NCI-H82 treated with DMSO at 0.1 percent for 48 hours (cell line): ENCODE data around the gene GCFC2.
"Not testable (repeated sequence)": the region's sequence is repeated elsewhere in the genome, so short reads cannot be mapped to it uniquely, and the experiment has no call there.

Experiments used
- DNase-seq: peaks from one replicate; lab custom pipeline; 2025; ENCODE audit not compliant: unreplicated experiment; lab: John Stamatoyannopoulos, UW

GCFC2 gene

GRCh38 chr2:75680402-75680801, 30.3 kb downstream of the GCFC2 start:
- no peak for DNase-seq

GRCh38 chr2:75679556-75679955, 31.2 kb downstream of the GCFC2 start:
- no peak for DNase-seq

GRCh38 chr2:75676464-75676863, 34.3 kb downstream of the GCFC2 start:
- DNase-seq = no peak

- no peak for DNase-seq
Observed at GRCh38 chr2:75675908-75676307, 34.8 kb downstream of the GCFC2 start.

GRCh38 chr2:75675423-75675822, 35.3 kb downstream of the GCFC2 start:
- not testable (repeated sequence) for DNase-seq

- DNase-seq = no peak
Observed at GRCh38 chr2:75667884-75668283, 42.8 kb downstream of the GCFC2 start.

GRCh38 chr2:75666911-75667310, 43.8 kb downstream of the GCFC2 start:
- no peak for DNase-seq

- no peak for DNase-seq
Observed at GRCh38 chr2:75657798-75658197, 52.9 kb downstream of the GCFC2 start.

- DNase-seq = no peak
Observed at GRCh38 chr2:75656563-75656962, 54.2 kb downstream of the GCFC2 start.

GRCh38 chr2:75655861-75656260, 54.9 kb downstream of the GCFC2 start:
- no peak for DNase-seq

- no peak for DNase-seq
Observed at GRCh38 chr2:75654012-75654411, 56.7 kb downstream of the GCFC2 start.

GRCh38 chr2:75647771-75648170, 62.9 kb downstream of the GCFC2 start:
- no peak for DNase-seq

- DNase-seq = peak; percentile 86
Observed at GRCh38 chr2:75646583-75647425, 63.9 kb downstream of the GCFC2 start, which contains the start of gene MRPL19. MRPL19 (plus strand) TSS chr2:75646783; CDS start chr2:75646808, 25 bp downstream.

- peak; percentile 82 for DNase-seq
Observed at GRCh38 chr2:75646090-75646582, 64.6 kb downstream of the GCFC2 start.

GRCh38 chr2:75645643-75646042, 65.1 kb downstream of the GCFC2 start:
- no peak for DNase-seq

- DNase-seq = no peak
Observed at GRCh38 chr2:75643980-75644379, 66.7 kb downstream of the GCFC2 start.

GRCh38 chr2:75641587-75641986, 69.1 kb downstream of the GCFC2 start:
- DNase-seq = no peak

GRCh38 chr2:75640621-75641121, 70.0 kb downstream of the GCFC2 start:
- DNase-seq = peak; percentile 9

- DNase-seq = no peak
Observed at GRCh38 chr2:75637568-75637967, 73.1 kb downstream of the GCFC2 start.

GRCh38 chr2:75634945-75635344, 75.8 kb downstream of the GCFC2 start:
- DNase-seq = no peak

GRCh38 chr2:75633620-75634019, 77.1 kb downstream of the GCFC2 start:
- no peak for DNase-seq

GRCh38 chr2:75632813-75633212, 77.9 kb downstream of the GCFC2 start:
- DNase-seq = no peak
